IMR-90 (cell line): ENCODE measurements around the gene MYO1F. TPM values are rescaled to one million over a fixed set of nuclear protein-coding genes. Genes with fewer than 3 reads are reported as not detected.

Source experiments
- ATAC-seq: fragments of 200-7000 bp; cut with Tn5 transposase; 2 replicates; pipeline ENCODE4 v1.9.1; 2020; ENCODE audit warnings: low read depth, mild to moderate bottlenecking, moderate library complexity
- BruUV-seq: library from RNA; stranded (reverse); fragments of 400-500 nt; replicated peaks from 2 replicates; lab custom pipeline; 2021; lab: Mats Ljungman, UMichigan
- CTCF ChIA-PET: fragments of 300-600 bp; formaldehyde crosslinking; extraction: SDS; loops from one replicate; lab custom pipeline; 2021; ENCODE audit warnings: antibody characterized with exemption; lab: Yijun Ruan, JAX
- POLR2A ChIA-PET: fragments of 300-600 bp; sonication (Branson Sonifier 250); formaldehyde crosslinking; loops from one replicate; lab custom pipeline; 2022; ENCODE audit warnings: antibody characterized with exemption; ENCODE audit not compliant: unreplicated experiment; lab: Charles Lee
- DNase-seq: peaks from one replicate; pipeline ENCODE4 v3.0.0; 2013
- H2AFZ ChIP-seq: replicated peaks from 2 replicates; pipeline ENCODE3; 2013; ENCODE audit warnings: low read length, mild to moderate bottlenecking; ENCODE audit not compliant: poor library complexity
- H2AK5ac ChIP-seq: 2 replicates; pipeline ENCODE4 v1.6.1; 2013; ENCODE audit warnings: low read depth, low read length, inconsistent platforms
- H2AK9ac ChIP-seq: replicated peaks from 2 replicates; pipeline ENCODE3; 2013; ENCODE audit warnings: mild to moderate bottlenecking, low read depth, low read length, moderate library complexity; ENCODE audit not compliant: poor library complexity
- H2BK120ac ChIP-seq: 2 replicates; pipeline ENCODE4 v1.6.1; 2013; ENCODE audit warnings: low read depth, low read length, inconsistent platforms
- H2BK15ac ChIP-seq: 3 replicates; pipeline ENCODE4 v1.6.1; 2013; ENCODE audit warnings: low read depth, low read length, inconsistent platforms
- H2BK20ac ChIP-seq: 2 replicates; pipeline ENCODE4 v1.6.1; 2013; ENCODE audit warnings: low read depth, mild to moderate bottlenecking, inconsistent platforms, low read length, moderate library complexity
- H2BK5ac ChIP-seq: 2 replicates; pipeline ENCODE4 v1.6.1; 2013; ENCODE audit warnings: mild to moderate bottlenecking, low read depth, low read length, inconsistent platforms; ENCODE audit not compliant: poor library complexity, severe bottlenecking
- H3K14ac ChIP-seq: replicated peaks from 2 replicates; pipeline ENCODE4 v1.6.1; 2013; ENCODE audit warnings: low read depth, low read length, inconsistent platforms
- H3K18ac ChIP-seq: 2 replicates; pipeline ENCODE4 v1.6.1; 2013; ENCODE audit warnings: low read depth, low read length, control low read depth
- H3K23ac ChIP-seq: 2 replicates; pipeline ENCODE4 v1.6.1; 2013; ENCODE audit warnings: low read depth, low read length, inconsistent platforms
- H3K27ac ChIP-seq: 2 replicates; pipeline ENCODE4 v1.5.1; 2013; ENCODE audit warnings: mild to moderate bottlenecking, control low read depth, low read length; ENCODE audit not compliant: insufficient read depth
- H3K27me3 ChIP-seq: 2 replicates; pipeline ENCODE4 v1.6.1; 2013; ENCODE audit warnings: low read length; ENCODE audit not compliant: control insufficient read depth, insufficient read depth
- H3K36me3 ChIP-seq: 2 replicates; pipeline ENCODE4 v1.6.1; 2013; ENCODE audit warnings: low read length, mixed read lengths; ENCODE audit not compliant: control insufficient read depth, insufficient read depth
- H3K4ac ChIP-seq: 2 replicates; pipeline ENCODE4 v1.6.1; 2013; ENCODE audit warnings: low read depth, low read length, inconsistent platforms
- H3K4me1 ChIP-seq: 2 replicates; pipeline ENCODE4 v1.6.1; 2013; ENCODE audit warnings: low read length, mixed read lengths; ENCODE audit not compliant: control insufficient read depth, insufficient read depth
- H3K4me2 ChIP-seq: 2 replicates; pipeline ENCODE4 v1.6.1; 2013; ENCODE audit warnings: low read depth, mild to moderate bottlenecking, control low read depth, low read length, moderate library complexity
- H3K4me3 ChIP-seq: 2 replicates; pipeline ENCODE4 v1.5.1; 2013; ENCODE audit warnings: low read depth, mild to moderate bottlenecking, control low read depth, low read length, moderate library complexity; ENCODE audit not compliant: insufficient read depth
- H3K56ac ChIP-seq: 2 replicates; pipeline ENCODE4 v1.6.1; 2013; ENCODE audit warnings: low read length, inconsistent platforms; ENCODE audit not compliant: insufficient read depth; ENCODE audit errors: extremely low read depth
- H3K79me1 ChIP-seq, 2 experiments: 2 replicates each; pipeline ENCODE4 v1.6.1; 2013; ENCODE audit warnings: low read length in 2 of 2, inconsistent platforms in 1 of 2, low read depth in 1 of 2
- H3K9ac ChIP-seq: 2 replicates; pipeline ENCODE4 v1.6.1; 2013; ENCODE audit warnings: low read depth, low read length, control low read depth
- H3K9me1 ChIP-seq: 2 replicates; pipeline ENCODE4 v1.6.1; 2013; ENCODE audit warnings: low read length, inconsistent platforms; ENCODE audit not compliant: insufficient read depth
- H3K9me3 ChIP-seq: 2 replicates; pipeline ENCODE4 v1.6.1; 2013; ENCODE audit warnings: low read length; ENCODE audit not compliant: control insufficient read depth, insufficient read depth
- H4K20me1 ChIP-seq: 2 replicates; pipeline ENCODE4 v1.6.1; 2013; ENCODE audit warnings: low read length, inconsistent platforms; ENCODE audit not compliant: insufficient read depth
- H4K5ac ChIP-seq: 2 replicates; pipeline ENCODE4 v1.6.1; 2013; ENCODE audit warnings: mild to moderate bottlenecking, low read depth, low read length, control low read depth
- H4K8ac ChIP-seq, 2 experiments: 2 replicates each; pipeline ENCODE4 v1.6.1; 2013; ENCODE audit warnings: low read depth in 2 of 2, low read length in 2 of 2, control low read depth in 1 of 2, inconsistent platforms in 1 of 2
- H4K91ac ChIP-seq: 2 replicates; pipeline ENCODE4 v1.6.1; 2013; ENCODE audit warnings: low read depth, low read length, inconsistent platforms; ENCODE audit not compliant: insufficient read depth
- CEBPB ChIP-seq: IDR thresholded peaks from 2 replicates; pipeline ENCODE4 v1.6.1; 2012; ENCODE audit warnings: low read depth, low read length, improper control_type of control experiment
- CTCF ChIP-seq: conservative IDR thresholded peaks from 2 replicates; pipeline ENCODE4 v1.5.1; 2012; ENCODE audit warnings: mild to moderate bottlenecking, low read depth, low read length, improper control_type of control experiment
- ELK1 ChIP-seq: fragments of 150-350 bp; IDR thresholded peaks from 2 replicates; pipeline ENCODE4 v1.6.1; 2016; ENCODE audit warnings: low read depth, mild to moderate bottlenecking, low read length, moderate library complexity, borderline replicate concordance
- WGBS, 2 experiments: methylation state at CpG; one replicate each; pipeline versions ENCODE4 v1.1.5 to v1.1.7; 2013; ENCODE audit warnings: missing lambda C conversion rate in 2 of 2; ENCODE audit not compliant: insufficient read length in 1 of 2; ENCODE audit errors: extremely low coverage in 2 of 2; 5-methylcytosine and 5-hydroxymethylcytosine counted together
- dilution Hi-C: fragments of 300-500 bp; cut with HindIII; formaldehyde crosslinking; loops from one replicate; pipeline ENCODE4 v1.14.3; 2018; ENCODE audit warnings: low sequenced_read_pairs; ENCODE audit not compliant: unreplicated experiment
- in situ Hi-C: fragments of 300-500 bp; cut with MboI; formaldehyde crosslinking; loops from 3 replicates; pipeline ENCODE4 v1.14.3; 2019; ENCODE audit warnings: low sequenced_read_pairs, inconsistent platforms, mixed read lengths
- intact Hi-C: fragments of 100-400 bp; cut with micrococcal nuclease; formaldehyde crosslinking; loops from 2 replicates; pipeline ENCODE4 v1.10.0; 2022
- polyA plus RNA-seq, 3 experiments: library from polyadenylated mRNA; depleted of rRNA; stranded (reverse); fragments of >200 nt; gene quantifications; 2 replicates each; pipeline ENCODE4 v1.2.3, GENCODE V29; 2012; ENCODE audit warnings: low replicate concordance in 1 of 3
- total RNA-seq: library from RNA; depleted of rRNA; stranded (reverse); fragments of >200 nt; gene quantifications from 2 replicates; pipeline ENCODE4 v1.2.3, GENCODE V29; 2012

The MYO1F gene
- total and polyA plus RNA-seq, 2 of the 4 experiments (the other 2 are of a cell fraction) = 0.14 to 0.18 TPM

- no peak overlapping the region for H2BK15ac ChIP-seq
- H3K56ac ChIP-seq = no peak overlapping the region
- H4K20me1 ChIP-seq = peaks cover 6% of the 10 kb centered on the region; the same call in 1 of the 2 replicates
- ATAC-seq (no peak), DNase-seq (no peak)
- H3K4ac ChIP-seq = no peak overlapping the region
- no peaks in the 10 kb centered on the region for H3K9me3 ChIP-seq
- no peak overlapping the region for H3K14ac ChIP-seq
- no peak overlapping the region for H2BK20ac ChIP-seq
- H3K23ac ChIP-seq = no peak overlapping the region
- no peak overlapping the region for H3K27ac ChIP-seq
- H4K8ac ChIP-seq = no peak overlapping the region
- no peaks in the 10 kb centered on the region for H3K4me1 ChIP-seq
- H3K27me3 ChIP-seq = peaks cover 2% of the 10 kb centered on the region; the same call in 1 of the 2 replicates
- WGBS, 2 experiments = no CpG with 5 or more reads among the region's 2 CpGs
- H2BK120ac ChIP-seq = no peak overlapping the region
- dilution Hi-C loops = no loop called here
- no peaks in the 10 kb centered on the region for H3K79me1 ChIP-seq
- peak; percentile 51; the same call in 1 of the 2 replicates for TF ChIP-seq CEBPB
- TF ChIP-seq CTCF = peak; percentile 15; the same call in 1 of the 2 replicates
- no peak for TF ChIP-seq ELK1
- H3K36me3 ChIP-seq = peaks cover 15% of the 10 kb centered on the region; the same call in 1 of the 2 replicates
- no peak overlapping the region for H4K5ac ChIP-seq
- intact Hi-C loops = no loop called here
- no peak overlapping the region for H3K18ac ChIP-seq
- ChIA-PET CTCF (no interaction called here), POLR2A (no interaction called here)
- 0 out of 2 replicates have a peak, but pooled peaks cover 2% of the 10 kb centered on the region for H3K9me1 ChIP-seq
- in situ Hi-C loops = no loop called here
- no peak overlapping the region for H2BK5ac ChIP-seq
- H2AK9ac ChIP-seq = no peak overlapping the region
- no peak overlapping the region for H3K9ac ChIP-seq
- no peak overlapping the region for H3K4me2 ChIP-seq
- no TSS peak for BruUV-seq
- H3K4me3 ChIP-seq = no peak overlapping the region
- H2AFZ ChIP-seq = no peak overlapping the region
- no peak overlapping the region for H2AK5ac ChIP-seq
- no peak overlapping the region for H4K91ac ChIP-seq
Observed at GRCh38 chr19:8593931-8594330, 16.7 kb upstream of the MYO1F start.
